CD8-positive, alpha-beta memory T cell (primary cell): ENCODE measurements around the gene EPS8. TPM values are rescaled to one million over a fixed set of nuclear protein-coding genes. Genes with fewer than 3 reads are reported as not detected.

Experiments
- CTCF ChIA-PET: fragments of 350-600 bp; sonication (Branson Sonifier 250); formaldehyde crosslinking; loops from one replicate; lab custom pipeline; 2021; ENCODE audit warnings: antibody characterized with exemption; lab: Charles Lee
- POLR2A ChIA-PET: fragments of 350-600 bp; sonication (Branson Sonifier 250); formaldehyde crosslinking; loops from one replicate; lab custom pipeline; 2021; ENCODE audit warnings: antibody characterized with exemption; lab: Charles Lee
- DNase-seq, 5 donors: peaks; one replicate each; pipeline versions ENCODE4 v3.0.0 to v3.0.0-alpha.2; 2020 to 2022; ENCODE audit warnings: mixed read lengths in 1 of 5
- H3K27ac ChIP-seq: one replicate; pipeline ENCODE4 v1.7.0; 2013; ENCODE audit warnings: low read depth, mild to moderate bottlenecking, low read length, moderate library complexity
- H3K27me3 ChIP-seq: 2 replicates; pipeline ENCODE4 v1.7.0; 2013; ENCODE audit warnings: low read length, mild to moderate bottlenecking; ENCODE audit not compliant: insufficient read depth, poor library complexity, severe bottlenecking
- H3K36me3 ChIP-seq: 2 replicates; pipeline ENCODE4 v1.7.0; 2013; ENCODE audit warnings: mild to moderate bottlenecking, low read length, moderate library complexity; ENCODE audit not compliant: insufficient read depth
- H3K4me1 ChIP-seq: 2 replicates; pipeline ENCODE4 v1.7.0; 2013; ENCODE audit warnings: mild to moderate bottlenecking, low read length, moderate library complexity; ENCODE audit not compliant: insufficient read depth
- H3K4me3 ChIP-seq: 2 replicates; pipeline ENCODE4 v1.7.0; 2013; ENCODE audit warnings: mild to moderate bottlenecking, low read length
- H3K9me3 ChIP-seq: 2 replicates; pipeline ENCODE4 v1.7.0; 2013; ENCODE audit warnings: mild to moderate bottlenecking, low read length
- H3K27ac Mint-ChIP-seq, 8 donors: one replicate each; pipeline ENCODE4 v1.8.0; 2020 to 2021; ENCODE audit warnings: mixed read lengths in 8 of 8, mild to moderate bottlenecking in 6 of 8, inconsistent platforms in 3 of 8, moderate library complexity in 3 of 8
- H3K27me3 Mint-ChIP-seq, 2 donors: one replicate each; pipeline ENCODE4 v1.8.0; 2020 to 2021; ENCODE audit warnings: mixed read lengths in 2 of 2, mild to moderate bottlenecking in 1 of 2, moderate library complexity in 1 of 2
- H3K36me3 Mint-ChIP-seq, 3 donors: one replicate each; pipeline ENCODE4 v1.8.0; 2020 to 2021; ENCODE audit warnings: mixed read lengths in 3 of 3, inconsistent platforms in 1 of 3, mild to moderate bottlenecking in 1 of 3
- H3K4me1 Mint-ChIP-seq, 3 donors: one replicate each; pipeline ENCODE4 v1.8.0; 2020 to 2021; ENCODE audit warnings: mixed read lengths in 3 of 3, inconsistent platforms in 1 of 3, mild to moderate bottlenecking in 1 of 3
- H3K4me3 Mint-ChIP-seq, 7 donors: one replicate each; pipeline ENCODE4 v1.8.0; 2020 to 2021; ENCODE audit warnings: mixed read lengths in 7 of 7, mild to moderate bottlenecking in 6 of 7, moderate library complexity in 4 of 7, inconsistent platforms in 2 of 7
- H3K9me3 Mint-ChIP-seq, 5 donors: one replicate each; pipeline ENCODE4 v1.8.0; 2020 to 2022; ENCODE audit warnings: mixed read lengths in 5 of 5, mild to moderate bottlenecking in 3 of 5, moderate library complexity in 2 of 5, inconsistent platforms in 1 of 5
- polyA plus RNA-seq: library from polyadenylated mRNA; unstranded; fragments of 300-500 nt; fragmentation: Illumina TruSeq; gene quantifications from one replicate; pipeline ENCODE4 v1.2.3, GENCODE V29; 2021
- total RNA-seq, 2 experiments: library from RNA; stranded (reverse); gene quantifications; one replicate each; pipeline ENCODE4 v1.2.3, GENCODE V29; 2021

EPS8 gene
- total and polyA plus RNA-seq, 3 experiments from 2014 or later: 0.92 to 2.3 (median 1.1) TPM

DNA sequence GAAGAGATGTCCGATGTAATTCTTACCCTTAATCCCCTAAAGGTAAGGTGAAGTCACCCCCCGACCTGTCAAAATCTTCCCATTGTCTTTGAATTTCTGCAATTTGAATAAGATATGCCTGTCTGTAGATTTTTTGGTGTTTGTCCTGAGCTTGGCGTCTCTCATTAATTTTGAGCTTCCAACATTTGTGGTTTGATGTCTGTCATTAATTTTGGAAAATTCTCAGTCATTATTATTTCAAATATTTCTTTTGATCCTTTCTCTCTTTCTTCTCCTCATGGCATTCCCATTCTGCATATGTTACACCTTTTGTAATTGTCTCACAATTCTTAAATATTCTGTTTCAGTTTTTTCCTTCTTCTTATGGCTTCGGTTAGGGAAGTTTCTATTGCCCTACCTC, 60.1 kb downstream of the EPS8 start:
- Histone ChIP-seq H3K4me1 (no peaks in the 10 kb centered on the region), H3K9me3 (no peaks in the 10 kb centered on the region), H3K27ac (no peak overlapping the region), H3K36me3 (no peaks in the 10 kb centered on the region), H3K27me3 (no peaks in the 10 kb centered on the region), H3K4me3 (no peak overlapping the region)
- H3K4me3 Mint-ChIP-seq: no peak overlapping the region
- H3K27me3 Mint-ChIP-seq: peaks cover 3 to 38% of the 10 kb centered on the region in 2 donors
- no peak overlapping the region for H3K27ac Mint-ChIP-seq
- H3K4me1 Mint-ChIP-seq: no peaks in the 10 kb centered on the region
- CTCF ChIA-PET: no interaction called here
- no peak for DNase-seq
- POLR2A ChIA-PET: no interaction called here
- no peaks in the 10 kb centered on the region for H3K9me3 Mint-ChIP-seq
- H3K36me3 Mint-ChIP-seq: no peaks in the 10 kb centered on the region

DNA sequence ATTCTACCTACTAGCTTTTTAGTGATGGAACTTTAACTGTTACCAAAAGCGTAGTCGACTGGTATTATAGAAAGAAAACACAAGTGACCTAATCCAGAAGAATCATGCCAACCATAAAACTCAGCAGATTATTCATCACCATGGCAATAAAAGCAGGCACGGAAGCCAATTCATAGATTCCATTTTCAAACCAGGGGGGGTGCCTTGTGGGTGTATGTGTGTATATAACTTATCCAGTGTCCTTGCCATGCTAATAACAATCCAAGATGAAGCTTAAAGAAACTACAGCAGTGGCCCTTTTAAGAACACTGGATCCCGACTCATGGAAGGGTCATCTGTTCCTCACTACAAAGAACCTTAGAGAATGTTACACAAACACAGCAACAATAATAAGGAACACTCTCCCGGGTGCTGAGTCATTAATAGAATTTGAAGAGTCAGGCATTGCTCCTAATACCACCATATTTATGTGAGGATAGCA, 61.0 kb downstream of the EPS8 start:
- H3K4me3 Mint-ChIP-seq: no peak overlapping the region
- peaks cover 2 to 34% of the 10 kb centered on the region in 2 donors for H3K27me3 Mint-ChIP-seq
- H3K36me3 Mint-ChIP-seq: no peaks in the 10 kb centered on the region
- ChIA-PET CTCF (no interaction called here), POLR2A (no interaction called here)
- no peaks in the 10 kb centered on the region for H3K9me3 Mint-ChIP-seq
- no peaks in the 10 kb centered on the region for H3K4me1 ChIP-seq
- no peak for DNase-seq
- H3K4me1 Mint-ChIP-seq: no peaks in the 10 kb centered on the region
- no peaks in the 10 kb centered on the region for H3K27me3 ChIP-seq
- H3K9me3 ChIP-seq: no peaks in the 10 kb centered on the region
- H3K36me3 ChIP-seq: no peaks in the 10 kb centered on the region
- H3K4me3 ChIP-seq: no peak overlapping the region
- H3K27ac ChIP-seq: no peak overlapping the region
- H3K27ac Mint-ChIP-seq: no peak overlapping the region

DNA sequence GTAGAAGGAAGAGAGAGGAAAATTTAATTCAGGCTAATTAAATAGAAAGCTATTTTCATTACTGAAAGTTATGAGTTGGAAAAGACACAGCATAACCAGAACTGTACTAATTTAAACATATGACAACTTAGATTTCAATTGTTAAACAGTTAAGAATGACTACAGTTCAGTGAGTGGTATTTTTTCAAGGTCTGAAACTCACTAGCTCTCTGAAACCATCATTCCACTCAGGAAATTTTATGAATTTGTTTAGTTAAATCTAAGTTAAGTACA, 62.4 kb downstream of the EPS8 start:
- H3K36me3 ChIP-seq: no peaks in the 10 kb centered on the region
- peaks cover 2 to 29% of the 10 kb centered on the region in 2 donors for H3K27me3 Mint-ChIP-seq
- no peak for DNase-seq
- H3K4me3 Mint-ChIP-seq: no peak overlapping the region
- H3K9me3 Mint-ChIP-seq: no peaks in the 10 kb centered on the region
- ChIA-PET POLR2A (no interaction called here), CTCF (interaction anchor here (1.5 kb wide), 1 partner anchor 8 kb away, joined by 3 read pairs; no protein-coding TSS in a partner anchor)
- H3K4me3 ChIP-seq: no peak overlapping the region
- H3K36me3 Mint-ChIP-seq: no peaks in the 10 kb centered on the region
- no peaks in the 10 kb centered on the region for H3K9me3 ChIP-seq
- H3K4me1 Mint-ChIP-seq: no peaks in the 10 kb centered on the region
- no peak overlapping the region for H3K27ac ChIP-seq
- no peaks in the 10 kb centered on the region for H3K4me1 ChIP-seq
- H3K27me3 ChIP-seq: no peaks in the 10 kb centered on the region
- no peak overlapping the region for H3K27ac Mint-ChIP-seq

DNA sequence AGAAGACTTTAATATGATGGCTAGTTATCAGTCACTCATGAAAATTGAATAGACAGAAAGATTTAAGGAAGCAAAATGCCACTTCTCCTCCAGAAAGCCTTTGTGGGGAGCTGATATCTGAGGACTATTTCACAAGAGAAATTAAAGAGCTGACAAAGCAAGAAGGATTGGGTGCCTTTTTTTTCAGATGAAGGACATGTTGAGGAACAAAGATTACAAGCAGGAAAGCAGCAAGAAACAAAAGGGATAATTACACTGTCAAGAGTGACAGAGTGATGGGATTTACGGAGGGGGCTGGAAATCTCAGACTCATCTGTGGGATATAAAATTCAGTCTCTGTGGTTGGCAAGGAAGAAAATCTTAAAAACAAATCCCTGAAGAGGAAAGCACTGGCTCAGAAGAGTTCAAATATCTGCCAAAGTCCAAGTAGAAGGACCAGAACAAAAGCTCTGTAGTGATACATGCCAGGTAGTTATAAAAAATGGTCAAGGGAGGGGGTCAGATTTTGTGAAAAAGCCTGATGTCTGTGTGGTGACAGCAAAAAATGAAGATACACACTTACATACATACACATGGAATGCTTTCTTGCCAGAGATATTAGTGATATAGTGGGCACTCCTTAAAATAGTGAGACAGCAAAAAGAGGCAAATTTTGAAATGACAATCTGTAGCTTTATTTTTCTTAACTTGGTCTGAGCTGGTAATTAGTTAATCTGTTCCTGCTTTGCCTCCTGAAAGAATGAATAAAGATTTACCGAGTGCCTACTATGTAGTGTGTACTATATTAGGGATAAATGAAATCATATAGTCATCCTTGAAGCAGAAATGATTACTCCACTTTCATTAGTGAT, 62.9 kb downstream of the EPS8 start:
- Mint-ChIP-seq H3K27ac (no peak overlapping the region), H3K36me3 (no peaks in the 10 kb centered on the region), H3K9me3 (no peaks in the 10 kb centered on the region), H3K4me3 (no peak overlapping the region), H3K27me3 (peaks cover 2 to 25% of the 10 kb centered on the region in 2 donors), H3K4me1 (no peaks in the 10 kb centered on the region)
- DNase-seq: no peak
- Histone ChIP-seq H3K9me3 (no peaks in the 10 kb centered on the region), H3K27ac (no peak overlapping the region), H3K27me3 (no peaks in the 10 kb centered on the region), H3K36me3 (no peaks in the 10 kb centered on the region), H3K4me3 (no peak overlapping the region), H3K4me1 (no peaks in the 10 kb centered on the region)
- ChIA-PET POLR2A (no interaction called here), CTCF (interaction anchor here (1.5 kb wide), 1 partner anchor 9 kb away, joined by 3 read pairs; no protein-coding TSS in a partner anchor)

DNA sequence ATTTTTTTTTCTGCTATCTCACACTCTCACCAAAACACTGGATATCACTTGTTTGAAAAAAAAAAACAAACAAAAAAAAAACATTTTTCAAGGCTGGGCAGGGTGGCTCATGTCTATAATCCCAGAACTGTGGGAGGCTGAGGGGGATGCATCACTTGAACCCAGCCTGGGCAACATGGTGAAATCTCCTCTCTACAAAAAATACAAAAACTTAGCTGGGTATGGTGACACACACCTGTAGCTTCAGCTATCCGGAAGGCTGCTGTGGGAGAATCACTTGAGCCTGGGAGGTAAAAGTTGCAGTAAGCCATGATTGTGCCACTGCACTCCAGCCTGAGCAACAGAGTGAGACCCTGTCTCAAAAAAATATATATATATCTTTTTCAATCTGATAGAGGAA, 66.2 kb downstream of the EPS8 start:
- Histone ChIP-seq H3K9me3 (no peaks in the 10 kb centered on the region), H3K4me1 (no peaks in the 10 kb centered on the region), H3K27me3 (no peaks in the 10 kb centered on the region), H3K4me3 (no peak overlapping the region), H3K27ac (no peak overlapping the region), H3K36me3 (no peaks in the 10 kb centered on the region)
- no peak overlapping the region for H3K27ac Mint-ChIP-seq
- no peak for DNase-seq
- ChIA-PET POLR2A (no interaction called here), CTCF (no interaction called here)
- H3K4me1 Mint-ChIP-seq: no peaks in the 10 kb centered on the region
- H3K4me3 Mint-ChIP-seq: no peak overlapping the region
- no peaks in the 10 kb centered on the region for H3K9me3 Mint-ChIP-seq
- H3K36me3 Mint-ChIP-seq: no peaks in the 10 kb centered on the region
- peaks cover 3 to 12% of the 10 kb centered on the region in 2 donors for H3K27me3 Mint-ChIP-seq

DNA sequence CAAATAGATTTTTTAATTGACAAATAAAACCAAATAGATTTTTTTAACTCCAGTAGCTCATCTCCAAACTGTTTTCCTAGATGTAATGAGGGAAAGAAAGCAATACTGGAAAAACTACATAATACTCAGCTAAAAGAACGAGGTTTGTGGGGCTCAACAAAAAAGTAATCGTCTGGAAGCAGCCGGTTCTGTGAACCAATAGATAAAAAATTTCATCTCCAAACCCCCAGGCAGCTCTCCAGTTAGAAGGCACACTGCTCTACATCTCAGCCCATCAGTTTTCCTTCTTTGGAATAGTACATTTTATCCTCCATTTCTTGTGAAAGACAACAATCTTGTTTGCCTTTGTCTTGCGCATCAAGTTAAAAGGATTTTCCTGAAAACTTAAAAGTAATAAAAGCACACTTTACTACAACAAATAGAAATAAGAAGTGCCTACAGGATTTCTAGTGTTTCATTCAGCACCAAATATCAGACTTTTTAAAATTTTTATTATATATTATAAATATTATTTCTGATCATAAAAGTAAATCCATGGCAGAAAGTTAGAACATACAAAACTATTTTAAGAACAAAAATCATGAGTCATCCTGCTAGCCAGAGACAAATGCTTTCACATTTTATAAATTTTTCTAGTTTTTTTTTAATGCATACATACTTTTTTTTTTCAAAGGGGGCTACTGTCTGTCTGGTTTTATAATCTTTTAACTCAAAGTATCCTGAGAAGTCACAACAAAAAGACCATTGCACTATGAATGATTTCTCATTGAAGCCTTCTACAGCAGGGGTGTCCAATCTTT, 67.7 kb downstream of the EPS8 start:
- DNase-seq: no peak
- H3K36me3 Mint-ChIP-seq: no peaks in the 10 kb centered on the region
- H3K27ac Mint-ChIP-seq: no peak overlapping the region
- Histone ChIP-seq H3K36me3 (no peaks in the 10 kb centered on the region), H3K4me1 (no peaks in the 10 kb centered on the region), H3K27ac (no peak overlapping the region), H3K27me3 (no peaks in the 10 kb centered on the region), H3K4me3 (no peak overlapping the region), H3K9me3 (no peaks in the 10 kb centered on the region)
- no peaks in the 10 kb centered on the region for H3K9me3 Mint-ChIP-seq
- no peak overlapping the region for H3K4me3 Mint-ChIP-seq
- peaks cover 3 to 14% of the 10 kb centered on the region in 2 donors for H3K27me3 Mint-ChIP-seq
- POLR2A ChIA-PET: no interaction called here
- CTCF ChIA-PET: no interaction called here
- no peaks in the 10 kb centered on the region for H3K4me1 Mint-ChIP-seq

DNA sequence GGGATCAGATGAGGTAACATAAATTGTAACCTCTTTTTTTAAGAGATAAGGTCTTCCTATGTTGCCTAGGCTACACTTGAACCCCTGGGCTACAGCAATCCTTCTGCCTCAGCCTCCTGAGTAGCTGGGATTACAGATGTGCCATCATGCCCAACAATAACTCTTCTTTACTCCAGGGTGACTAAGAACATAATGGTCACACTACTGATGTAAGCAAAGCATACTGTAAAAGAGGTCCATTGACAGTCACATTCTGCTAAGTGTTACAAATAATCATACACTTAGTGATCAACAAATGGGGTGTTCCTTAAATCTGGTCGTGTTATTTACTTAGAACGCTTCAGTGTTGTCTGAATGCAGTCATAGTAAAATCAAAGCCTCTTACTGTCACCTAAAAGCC, 68.9 kb downstream of the EPS8 start:
- Mint-ChIP-seq H3K4me3 (no peak overlapping the region), H3K36me3 (no peaks in the 10 kb centered on the region), H3K27ac (no peak overlapping the region), H3K27me3 (peaks cover 1 to 11% of the 10 kb centered on the region in 2 donors), H3K9me3 (no peaks in the 10 kb centered on the region), H3K4me1 (no peaks in the 10 kb centered on the region)
- Histone ChIP-seq H3K4me3 (no peak overlapping the region), H3K4me1 (no peaks in the 10 kb centered on the region), H3K36me3 (no peaks in the 10 kb centered on the region), H3K27me3 (no peaks in the 10 kb centered on the region), H3K27ac (no peak overlapping the region), H3K9me3 (no peaks in the 10 kb centered on the region)
- POLR2A ChIA-PET: no interaction called here
- CTCF ChIA-PET: no interaction called here
- DNase-seq: no peak

DNA sequence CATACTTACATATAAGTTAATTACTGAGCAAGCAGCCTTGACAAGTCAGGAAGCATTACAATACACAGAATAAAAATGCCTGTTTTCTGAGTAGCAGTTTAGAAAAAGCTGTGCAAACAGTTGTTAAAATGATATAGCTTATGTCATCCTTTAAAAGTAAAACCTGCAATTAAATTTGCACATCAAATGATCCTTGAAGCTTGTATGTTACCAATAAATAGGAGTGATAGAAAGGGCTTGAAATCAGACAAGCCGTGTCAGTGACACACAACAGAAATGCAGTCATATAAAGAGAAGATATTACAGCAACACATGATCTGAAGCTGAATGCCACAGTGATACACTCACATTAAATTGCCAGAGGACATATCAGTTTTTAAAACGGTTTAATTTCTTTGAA, 70.0 kb downstream of the EPS8 start:
- DNase-seq: no peak
- no peak overlapping the region for H3K27ac Mint-ChIP-seq
- peaks cover 1 to 9% of the 10 kb centered on the region in 2 donors for H3K27me3 Mint-ChIP-seq
- ChIA-PET POLR2A (no interaction called here), CTCF (no interaction called here)
- Histone ChIP-seq H3K27me3 (no peaks in the 10 kb centered on the region), H3K4me3 (no peak overlapping the region), H3K4me1 (no peaks in the 10 kb centered on the region), H3K27ac (no peak overlapping the region), H3K9me3 (no peaks in the 10 kb centered on the region), H3K36me3 (no peaks in the 10 kb centered on the region)
- H3K36me3 Mint-ChIP-seq: no peaks in the 10 kb centered on the region
- no peaks in the 10 kb centered on the region for H3K4me1 Mint-ChIP-seq
- no peak overlapping the region for H3K4me3 Mint-ChIP-seq
- no peaks in the 10 kb centered on the region for H3K9me3 Mint-ChIP-seq
